Stomach (tissue), 4 donors: Measurements from ENCODE around the gene PRR16.

Experiments
- EP300 ChIP-seq: sonication (generic); formaldehyde crosslinking; IDR thresholded peaks from one replicate; pipeline ENCODE4 v1.6.1; 2017; ENCODE audit warnings: antibody characterized with exemption
- POLR2A ChIP-seq, 4 donors: fragments of 450-650 bp; IDR thresholded peaks; one replicate each; pipeline ENCODE4 v1.6.1; 2016; ENCODE audit warnings: antibody characterized with exemption in 4 of 4, control low read depth in 2 of 4, mild to moderate bottlenecking in 1 of 4, moderate library complexity in 1 of 4
- POLR2AphosphoS5 ChIP-seq, 3 donors: sonication (generic); formaldehyde crosslinking; IDR thresholded peaks; one replicate each; pipeline ENCODE4 v1.6.1; 2016; ENCODE audit warnings: antibody characterized with exemption in 3 of 3
- TF ChIP-seq, protein P1 (sequence below), 7 experiments: fragments of 450-650 bp in 4 of 7; fragments of 200-600 bp in 3 of 7; sonication (generic) in 3 of 7; IDR thresholded peaks; one replicate each; pipeline ENCODE4 v1.5.1; 2016 to 2019; ENCODE audit warnings: antibody characterized with exemption in 7 of 7, control low read depth in 2 of 7, mild to moderate bottlenecking in 1 of 7

DNA sequence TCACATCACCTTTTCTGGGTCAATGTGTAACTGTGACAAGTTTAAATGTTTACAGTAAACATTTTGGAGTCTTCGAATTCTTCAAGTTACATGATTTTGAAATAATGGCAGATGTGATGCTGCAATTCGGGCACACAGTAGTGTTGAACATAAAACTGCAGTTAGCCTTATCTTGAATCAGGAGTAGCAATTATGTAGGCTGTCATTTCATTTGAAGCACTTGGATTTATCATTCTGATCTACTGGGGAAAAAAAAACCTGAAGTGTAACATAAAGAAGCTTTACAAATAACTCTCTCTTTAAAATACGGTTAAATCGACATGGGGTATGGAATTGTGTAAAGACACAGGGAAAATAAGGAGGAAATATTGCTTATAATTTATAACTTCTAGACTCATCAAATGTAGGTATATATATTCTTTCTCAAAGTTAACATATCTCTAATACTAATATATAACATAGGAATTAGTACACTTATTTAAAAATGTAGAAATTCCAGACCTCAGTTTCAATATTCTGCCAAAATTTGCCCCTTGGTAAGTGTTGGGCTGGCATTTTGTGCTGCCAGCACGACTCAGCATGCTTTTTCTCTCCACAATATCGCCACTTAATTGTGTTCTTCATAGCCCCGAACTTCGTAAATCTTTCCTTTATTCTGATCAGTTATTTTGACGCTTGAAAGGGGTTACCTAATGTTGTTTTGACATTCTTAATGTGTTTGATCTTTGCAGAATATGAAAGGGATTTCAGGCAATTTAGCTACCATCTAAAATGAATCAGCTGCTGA lies 226.7 kb downstream of the PRR16 start:
- TF ChIP-seq, protein P1, sequence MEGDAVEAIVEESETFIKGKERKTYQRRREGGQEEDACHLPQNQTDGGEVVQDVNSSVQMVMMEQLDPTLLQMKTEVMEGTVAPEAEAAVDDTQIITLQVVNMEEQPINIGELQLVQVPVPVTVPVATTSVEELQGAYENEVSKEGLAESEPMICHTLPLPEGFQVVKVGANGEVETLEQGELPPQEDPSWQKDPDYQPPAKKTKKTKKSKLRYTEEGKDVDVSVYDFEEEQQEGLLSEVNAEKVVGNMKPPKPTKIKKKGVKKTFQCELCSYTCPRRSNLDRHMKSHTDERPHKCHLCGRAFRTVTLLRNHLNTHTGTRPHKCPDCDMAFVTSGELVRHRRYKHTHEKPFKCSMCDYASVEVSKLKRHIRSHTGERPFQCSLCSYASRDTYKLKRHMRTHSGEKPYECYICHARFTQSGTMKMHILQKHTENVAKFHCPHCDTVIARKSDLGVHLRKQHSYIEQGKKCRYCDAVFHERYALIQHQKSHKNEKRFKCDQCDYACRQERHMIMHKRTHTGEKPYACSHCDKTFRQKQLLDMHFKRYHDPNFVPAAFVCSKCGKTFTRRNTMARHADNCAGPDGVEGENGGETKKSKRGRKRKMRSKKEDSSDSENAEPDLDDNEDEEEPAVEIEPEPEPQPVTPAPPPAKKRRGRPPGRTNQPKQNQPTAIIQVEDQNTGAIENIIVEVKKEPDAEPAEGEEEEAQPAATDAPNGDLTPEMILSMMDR (IDR thresholded peaks at IDR 0.05), result no peak
- TF ChIP-seq POLR2A (IDR thresholded peaks at IDR 0.05) (no peak), POLR2AphosphoS5 (IDR thresholded peaks at IDR 0.05) (no peak), EP300 (no peak)
